CD14-positive monocyte (primary cell): Measurements from ENCODE around the gene GFOD1. TPM values are rescaled to one million over a fixed set of nuclear protein-coding genes. Genes with fewer than 3 reads are reported as not detected.

Experiments used
- DNase-seq, 3 donors: peaks; one replicate each; pipeline ENCODE4 v3.0.0-alpha.2; 2011 to 2022
- H2AFZ ChIP-seq: 2 replicates; pipeline ENCODE4 v1.6.0; 2012; ENCODE audit warnings: mild to moderate bottlenecking, low read depth, low read length, inconsistent platforms; ENCODE audit not compliant: insufficient read depth, poor library complexity, severe bottlenecking
- H3K27ac ChIP-seq, 2 donors: 1 replicate in 1 of 2; 2 replicates in 1 of 2; pipeline ENCODE4 v1.5.1; 2012 to 2013; ENCODE audit warnings: low read length in 2 of 2, control low read depth in 1 of 2, inconsistent platforms in 1 of 2, low read depth in 1 of 2, mild to moderate bottlenecking in 1 of 2
- H3K27me3 ChIP-seq, 2 donors: one replicate each; pipeline versions ENCODE4 v1.6.0 to v1.6.1; 2011 to 2013; ENCODE audit warnings: low read length in 2 of 2; ENCODE audit not compliant: control insufficient read depth in 2 of 2, insufficient read depth in 2 of 2
- H3K36me3 ChIP-seq, 2 donors: replicated peaks in 1 of 2; 1 replicate in 1 of 2; 2 replicates in 1 of 2; pipeline versions ENCODE4 v1.5.1 to v1.6.1; 2012 to 2013; ENCODE audit warnings: low read length in 2 of 2, control low read depth in 1 of 2, inconsistent platforms in 1 of 2, mild to moderate bottlenecking in 1 of 2; ENCODE audit not compliant: insufficient read depth in 2 of 2, control insufficient read depth in 1 of 2
- H3K4me1 ChIP-seq, 2 donors: 1 replicate in 1 of 2; 2 replicates in 1 of 2; pipeline versions ENCODE4 v1.5.1 to v1.6.1; 2012 to 2013; ENCODE audit warnings: low read length in 2 of 2, control low read depth in 1 of 2, inconsistent platforms in 1 of 2, mild to moderate bottlenecking in 1 of 2, moderate library complexity in 1 of 2; ENCODE audit not compliant: insufficient read depth in 2 of 2, control insufficient read depth in 1 of 2
- H3K4me2 ChIP-seq: replicated peaks from 2 replicates; pipeline ENCODE3; 2012; ENCODE audit warnings: low read length, moderate library complexity, mild to moderate bottlenecking; ENCODE audit not compliant: poor library complexity, severe bottlenecking; ENCODE audit errors: extremely low read depth
- H3K4me3 ChIP-seq, 3 experiments: fragments of 200-600 bp in 1 of 3; sonication (generic) in 1 of 3; replicated peaks in 1 of 3; 1 replicate in 2 of 3; 2 replicates in 1 of 3; pipeline ENCODE4 v1.5.1; 2011 to 2013; ENCODE audit warnings: low read length in 3 of 3, mild to moderate bottlenecking in 3 of 3, control low read depth in 2 of 3, low read depth in 2 of 3, inconsistent platforms in 1 of 3, moderate library complexity in 1 of 3
- H3K79me2 ChIP-seq: 2 replicates; pipeline ENCODE4 v1.6.0; 2012; ENCODE audit warnings: mild to moderate bottlenecking, control low read depth, inconsistent platforms, low read length, moderate library complexity; ENCODE audit not compliant: insufficient read depth
- H3K9ac ChIP-seq: 2 replicates; pipeline ENCODE4 v1.6.0; 2017; ENCODE audit warnings: low read length, mild to moderate bottlenecking; ENCODE audit not compliant: insufficient read depth, poor library complexity, severe bottlenecking
- H3K9me3 ChIP-seq, 2 donors: replicated peaks in 1 of 2; 1 replicate in 1 of 2; 2 replicates in 1 of 2; pipeline versions ENCODE4 v1.5.1 to v1.6.1; 2012 to 2013; ENCODE audit warnings: low read length in 2 of 2, control low read depth in 1 of 2; ENCODE audit not compliant: control insufficient read depth in 1 of 2, insufficient read depth in 1 of 2
- H4K20me1 ChIP-seq: 2 replicates; pipeline ENCODE4 v1.6.0; 2012; ENCODE audit warnings: mild to moderate bottlenecking, low read length, control low read depth, moderate library complexity; ENCODE audit not compliant: insufficient read depth
- H3K27ac Mint-ChIP-seq, 7 donors: one replicate each; pipeline ENCODE4 v1.8.0; 2020; ENCODE audit warnings: mild to moderate bottlenecking in 7 of 7, mixed read lengths in 7 of 7, moderate library complexity in 6 of 7, inconsistent platforms in 2 of 7
- H3K27me3 Mint-ChIP-seq, 3 donors: one replicate each; pipeline ENCODE4 v1.8.0; 2021 to 2022; ENCODE audit warnings: low read depth in 3 of 3, mild to moderate bottlenecking in 3 of 3, mixed read lengths in 3 of 3, moderate library complexity in 3 of 3, inconsistent platforms in 1 of 3
- H3K36me3 Mint-ChIP-seq, 2 donors: one replicate each; pipeline ENCODE4 v1.8.0; 2020; ENCODE audit warnings: mixed read lengths in 2 of 2, inconsistent platforms in 1 of 2, mild to moderate bottlenecking in 1 of 2
- H3K4me1 Mint-ChIP-seq: one replicate; pipeline ENCODE4 v1.8.0; 2020; ENCODE audit warnings: mild to moderate bottlenecking, mixed read lengths
- H3K4me3 Mint-ChIP-seq, 2 donors: one replicate each; pipeline ENCODE4 v1.8.0; 2020; ENCODE audit warnings: mild to moderate bottlenecking in 2 of 2, mixed read lengths in 2 of 2, moderate library complexity in 1 of 2
- H3K9me3 Mint-ChIP-seq, 7 donors: one replicate each; pipeline ENCODE4 v1.8.0; 2020 to 2022; ENCODE audit warnings: mixed read lengths in 7 of 7, mild to moderate bottlenecking in 6 of 7, moderate library complexity in 6 of 7, inconsistent platforms in 2 of 7
- CTCF ChIP-seq: fragments of 200-600 bp; IDR thresholded peaks from one replicate; pipeline ENCODE4 v1.8.0; 2022; ENCODE audit warnings: antibody characterized with exemption, mild to moderate bottlenecking
- WGBS: methylation state at CpG from one replicate; pipeline ENCODE4 v1.1.5; 2013; ENCODE audit warnings: missing lambda C conversion rate; ENCODE audit not compliant: insufficient coverage; 5-methylcytosine and 5-hydroxymethylcytosine counted together
- intact Hi-C, 2 donors: fragments of 100-400 bp; cut with micrococcal nuclease; formaldehyde crosslinking; loops; one replicate each; pipeline versions ENCODE4 v1.15.0 to v1.15.1; 2023
- polyA plus RNA-seq, 3 donors: library from polyadenylated mRNA; depleted of rRNA in 1 of 3; unstranded in 2 of 3; stranded (reverse) in 1 of 3; fragments of 300-500 nt in 2 of 3; fragments of >200 nt in 1 of 3; fragmentation: Illumina TruSeq in 2 of 3; gene quantifications; 1 replicate in 2 of 3; 2 replicates in 1 of 3; pipeline ENCODE4 v1.2.3, GENCODE V29; 2012 to 2021

Gene GFOD1
- polyA plus RNA-seq, 3 donors: 2.4 to 8.7 (median 2.4) TPM

- TF ChIP-seq CTCF: no peak
- Histone ChIP-seq H3K9ac (no peak overlapping the region), H3K4me3 (no peak overlapping the region), H4K20me1 (no peaks in the 10 kb centered on the region), H3K4me1 (peaks cover 17 to 30% of the 10 kb centered on the region in 2 donors), H3K27me3 (no peaks in the 10 kb centered on the region), H2AFZ (no peak overlapping the region), H3K79me2 (no peaks in the 10 kb centered on the region), H3K36me3 (no peaks in the 10 kb centered on the region), H3K27ac (no peak overlapping the region), H3K9me3 (no peaks in the 10 kb centered on the region), H3K4me2 (no peak overlapping the region)
- H3K27me3 Mint-ChIP-seq: peaks cover 0 to 2% (median 1%) of the 10 kb centered on the region in 3 donors
- intact Hi-C loops: loop anchor here in 1 of 2 donors (5.0 kb wide), 1 partner anchor 37 kb away; no protein-coding TSS in a partner anchor
- peaks cover 0 to 7% (median 4%) of the 10 kb centered on the region in 7 donors for H3K9me3 Mint-ChIP-seq
- H3K4me3 Mint-ChIP-seq: no peak overlapping the region
- H3K36me3 Mint-ChIP-seq: peaks cover 3 to 7% of the 10 kb centered on the region in 2 donors
- H3K4me1 Mint-ChIP-seq: peaks cover 36% of the 10 kb centered on the region
- DNase-seq: no peak
- WGBS: 76% methylated on average over 5 of the region's 9 CpGs
- H3K27ac Mint-ChIP-seq: no peak overlapping the region
Measured at GRCh38 chr6:13378669-13379590, 108.5 kb downstream of the GFOD1 start.

- no peaks in the 10 kb centered on the region for H3K36me3 ChIP-seq
- peaks cover 6 to 14% of the 10 kb centered on the region in 2 donors for H3K4me1 ChIP-seq
- H3K27me3 ChIP-seq: no peaks in the 10 kb centered on the region
- Mint-ChIP-seq H3K27ac (peak overlapping the region in 2 of 7 donors; percentile 5 to 58), H3K27me3 (peaks cover 0 to 2% (median 1%) of the 10 kb centered on the region in 3 donors), H3K4me3 (no peak overlapping the region), H3K4me1 (peaks cover 30% of the 10 kb centered on the region), H3K9me3 (peaks cover 0 to 6% (median 3%) of the 10 kb centered on the region in 7 donors), H3K36me3 (peaks cover 3 to 7% of the 10 kb centered on the region in 2 donors)
- no peak for TF ChIP-seq CTCF
- WGBS: 90% methylated on average over 2 of the region's 2 CpGs
- peak in 2 of 3 donors; percentile 29 to 33 for DNase-seq
- intact Hi-C loops: loop anchor here in 1 of 2 donors (5.0 kb wide), 1 partner anchor 35 kb away; no protein-coding TSS in a partner anchor
- no peak overlapping the region for H2AFZ ChIP-seq
- no peak overlapping the region for H3K4me3 ChIP-seq
- no peak overlapping the region for H3K27ac ChIP-seq
- H4K20me1 ChIP-seq: no peaks in the 10 kb centered on the region
- no peaks in the 10 kb centered on the region for H3K9me3 ChIP-seq
- H3K9ac ChIP-seq: no peak overlapping the region
- H3K4me2 ChIP-seq: no peak overlapping the region
- no peaks in the 10 kb centered on the region for H3K79me2 ChIP-seq
Measured at GRCh38 chr6:13377054-13377758, 110.2 kb downstream of the GFOD1 start.
